ENCODE results near the gene CNTF. TPM values are rescaled to one million over a fixed set of nuclear protein-coding genes. Genes with fewer than 3 reads are reported as not detected.

The CNTF gene
- total and polyA plus RNA-seq, 10 of the 15 experiments (the other 5 are each of a cell fraction or from before 2014, with no cell fraction given) = 0.16 to 2.3 (median 0.73) TPM

DNA sequence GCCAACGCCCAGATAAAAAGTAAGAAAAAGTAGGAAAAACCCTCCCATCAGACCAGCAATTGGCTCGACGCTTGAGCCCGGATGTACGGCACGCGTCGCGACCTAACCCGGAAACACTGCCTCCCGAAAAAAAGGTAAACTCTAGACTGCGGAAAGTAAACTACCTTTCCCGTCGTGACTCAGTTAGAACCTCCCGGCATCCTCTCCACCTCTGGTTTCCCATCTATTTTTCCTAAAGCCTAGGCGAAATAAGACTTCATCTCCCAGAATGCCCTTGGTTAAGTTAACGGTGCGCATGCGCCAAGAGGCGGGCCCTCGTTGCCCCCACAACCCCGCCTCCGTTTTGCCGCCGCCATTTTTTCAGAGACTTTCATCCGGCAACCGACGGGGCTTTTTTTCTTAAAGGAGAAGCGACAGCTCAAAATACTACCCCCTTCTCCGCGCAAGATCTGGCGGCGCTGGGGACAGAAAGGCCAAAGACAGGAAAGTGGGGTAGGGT is 44.3 kb upstream of the CNTF start (continued):
- TF ChIP-seq, protein P1, sequence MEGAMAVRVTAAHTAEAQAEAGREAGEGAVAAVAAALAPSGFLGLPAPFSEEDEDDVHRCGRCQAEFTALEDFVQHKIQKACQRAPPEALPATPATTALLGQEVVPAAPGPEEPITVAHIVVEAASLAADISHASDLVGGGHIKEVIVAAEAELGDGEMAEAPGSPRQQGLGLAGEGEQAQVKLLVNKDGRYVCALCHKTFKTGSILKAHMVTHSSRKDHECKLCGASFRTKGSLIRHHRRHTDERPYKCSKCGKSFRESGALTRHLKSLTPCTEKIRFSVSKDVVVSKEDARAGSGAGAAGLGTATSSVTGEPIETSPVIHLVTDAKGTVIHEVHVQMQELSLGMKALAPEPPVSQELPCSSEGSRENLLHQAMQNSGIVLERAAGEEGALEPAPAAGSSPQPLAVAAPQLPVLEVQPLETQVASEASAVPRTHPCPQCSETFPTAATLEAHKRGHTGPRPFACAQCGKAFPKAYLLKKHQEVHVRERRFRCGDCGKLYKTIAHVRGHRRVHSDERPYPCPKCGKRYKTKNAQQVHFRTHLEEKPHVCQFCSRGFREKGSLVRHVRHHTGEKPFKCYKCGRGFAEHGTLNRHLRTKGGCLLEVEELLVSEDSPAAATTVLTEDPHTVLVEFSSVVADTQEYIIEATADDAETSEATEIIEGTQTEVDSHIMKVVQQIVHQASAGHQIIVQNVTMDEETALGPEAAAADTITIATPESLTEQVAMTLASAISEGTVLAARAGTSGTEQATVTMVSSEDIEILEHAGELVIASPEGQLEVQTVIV (IDR thresholded peaks at IDR 0.05; ENCODE audit: borderline replicate concordance, partially characterized antibody) = no peak

DNA sequence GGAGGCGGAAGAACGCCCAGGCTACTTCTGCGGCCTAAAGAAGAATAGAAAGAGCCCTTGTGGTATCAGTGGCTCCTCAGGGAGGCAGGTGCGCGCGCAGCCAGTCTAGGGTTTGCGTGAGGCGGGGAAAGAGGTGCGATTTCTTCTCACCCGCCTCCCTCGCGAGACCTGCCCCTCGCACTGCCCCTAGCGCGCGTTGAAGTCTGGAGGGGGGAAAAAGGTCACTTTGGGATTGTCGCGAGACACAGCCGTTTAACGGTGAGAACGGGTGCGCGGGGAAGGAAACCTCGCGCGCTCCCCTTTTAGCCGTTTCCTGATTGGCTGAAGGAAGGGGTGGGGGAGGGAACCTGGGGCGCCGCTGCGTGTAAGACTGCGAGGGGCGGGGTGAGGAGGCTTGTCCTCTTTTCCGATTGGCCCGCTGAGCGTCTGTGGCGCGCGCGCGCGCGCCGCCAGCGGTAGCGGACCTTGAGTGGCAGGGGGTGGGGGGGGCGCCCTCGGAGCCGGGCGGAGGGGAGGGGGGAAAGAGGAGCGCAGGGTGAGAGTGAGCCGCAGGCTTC is 43.8 kb upstream of the CNTF start, which contains the start of gene ZFP91:
TSS of gene ZFP91 (plus strand) at position 429 of the 557 bp plus-strand sequence. CDS start 219 bp downstream, outside the sequence.
- H3K36me3 ChIP-seq (ENCODE audit: control insufficient read depth in 2 of 2, insufficient read depth in 2 of 2, low read length in 1 of 2) = no peaks in the 10 kb centered on the region
- peak; percentile 87 for DNase-seq (ENCODE audit: low read depth, low spot score)
- FAIRE-seq = no peak
- in situ Hi-C loops (cut with MboI) (loop anchor here (5.0 to 25.0 kb wide), 5 partner anchors 526 to 1241 kb away; partner anchors contain the start of genes FAM111B, P2RX3, PATL1 and SSRP1), intact Hi-C loops (cut with micrococcal nuclease; ENCODE audit: unreplicated experiment) (loop anchor here (2.0 to 10.0 kb wide), 9 partner anchors 68 to 976 kb away; partner anchors contain the start of genes FAM111A, FAM111B and MPEG1)
- no TSS peak for BruUV-seq (replicated peaks)
- peak; percentile 59 for ATAC-seq
- H3K4me3 ChIP-seq = peak within 1 kb of the TSS; percentile 82
- peak within 1 kb of the TSS; percentile 100 for H3K9ac ChIP-seq (ENCODE audit: control insufficient read depth, insufficient read depth, low read length)
- WGBS (ENCODE audit: insufficient coverage, insufficient replicate concordance, low lambda C conversion rate, missing lambda C conversion rate) = 0% methylated on average over 35 of the region's 51 CpGs
- SMC1A ChIA-PET (ENCODE audit: uncharacterized antibody, unreplicated experiment) = interaction anchor here (0.6 to 4.0 kb wide), 5 partner anchors 11 to 1102 kb away, joined by 3 to 49 read pairs (median 14); partner anchors contain the start of gene CNTF
- no peaks in the 10 kb centered on the region for H4K20me1 ChIP-seq (ENCODE audit: control insufficient read depth, insufficient read depth)
- no peaks in the 10 kb centered on the region for H3K9me3 ChIP-seq (replicated peaks; ENCODE audit: control insufficient read depth, insufficient read depth, low read length)
- RAD21 ChIA-PET (ENCODE audit: unreplicated experiment) = interaction anchor here (1.2 kb wide), 1 partner anchor 210 kb away, joined by 4 read pairs; no protein-coding TSS in a partner anchor
- no peaks in the 10 kb centered on the region for H3K27me3 ChIP-seq (replicated peaks in 1 of 2; ENCODE audit: control insufficient read depth in 2 of 2, insufficient read depth in 2 of 2, low read length in 1 of 2)
- H3K4me1 ChIP-seq (ENCODE audit: control insufficient read depth, insufficient read depth, low read length) = peaks cover 12% of the 10 kb centered on the region
- H3K4me2 ChIP-seq (ENCODE audit: control insufficient read depth, insufficient read depth) = peak within 1 kb of the TSS; percentile 34
- H2AFZ ChIP-seq (ENCODE audit: control insufficient read depth, low read depth, low read length) = peak within 1 kb of the TSS; percentile 52
- CTCF ChIA-PET = interaction anchor here (1.2 to 10.4 kb wide), 8 partner anchors 9 to 77 kb away, joined by 5 to 110 read pairs (median 18); no protein-coding TSS in a partner anchor
- peak within 1 kb of the TSS; percentile 99 for H3K27ac ChIP-seq (ENCODE audit: control insufficient read depth, insufficient read depth)
- POLR2A ChIA-PET = interaction anchor here (1.1 to 2.4 kb wide), 3 partner anchors 10 to 15 kb away, joined by 3 to 13 read pairs (median 6); no protein-coding TSS in a partner anchor
- H3K79me2 ChIP-seq (ENCODE audit: control insufficient read depth, insufficient read depth, low read length) = peaks cover 81% of the 10 kb centered on the region
- peak; percentile 89 for TF ChIP-seq SMAD5 (IDR thresholded peaks at IDR 0.05; ENCODE audit: low read depth)
- no peak; the same call in none of the 2 replicates for TF ChIP-seq NBN (IDR thresholded peaks at IDR 0.05)
- TF ChIP-seq SMARCA5 (IDR thresholded peaks at IDR 0.05) = peak; percentile 94
- no peak for TF ChIP-seq SUZ12 (IDR thresholded peaks at IDR 0.05; ENCODE audit: unreplicated experiment)
- no peak for TF ChIP-seq CBX5 (IDR thresholded peaks at IDR 0.05; ENCODE audit: low read depth)
- TF ChIP-seq, protein P2, sequence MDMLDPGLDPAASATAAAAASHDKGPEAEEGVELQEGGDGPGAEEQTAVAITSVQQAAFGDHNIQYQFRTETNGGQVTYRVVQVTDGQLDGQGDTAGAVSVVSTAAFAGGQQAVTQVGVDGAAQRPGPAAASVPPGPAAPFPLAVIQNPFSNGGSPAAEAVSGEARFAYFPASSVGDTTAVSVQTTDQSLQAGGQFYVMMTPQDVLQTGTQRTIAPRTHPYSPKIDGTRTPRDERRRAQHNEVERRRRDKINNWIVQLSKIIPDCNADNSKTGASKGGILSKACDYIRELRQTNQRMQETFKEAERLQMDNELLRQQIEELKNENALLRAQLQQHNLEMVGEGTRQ (IDR thresholded peaks at IDR 0.05; ENCODE audit: borderline replicate concordance, low read depth, low read length) = no peak
- no peak for TF ChIP-seq GABPA (IDR thresholded peaks at IDR 0.05; ENCODE audit: low read depth)
- no peak for TF ChIP-seq TCF7 (IDR thresholded peaks at IDR 0.05; ENCODE audit: borderline replicate concordance)
- no peak for TF ChIP-seq JUNB (IDR thresholded peaks at IDR 0.05)
- TF ChIP-seq MEF2A (IDR thresholded peaks at IDR 0.05; ENCODE audit: insufficient read depth, low read depth, low read length) = no peak
- TF ChIP-seq, protein P3, sequence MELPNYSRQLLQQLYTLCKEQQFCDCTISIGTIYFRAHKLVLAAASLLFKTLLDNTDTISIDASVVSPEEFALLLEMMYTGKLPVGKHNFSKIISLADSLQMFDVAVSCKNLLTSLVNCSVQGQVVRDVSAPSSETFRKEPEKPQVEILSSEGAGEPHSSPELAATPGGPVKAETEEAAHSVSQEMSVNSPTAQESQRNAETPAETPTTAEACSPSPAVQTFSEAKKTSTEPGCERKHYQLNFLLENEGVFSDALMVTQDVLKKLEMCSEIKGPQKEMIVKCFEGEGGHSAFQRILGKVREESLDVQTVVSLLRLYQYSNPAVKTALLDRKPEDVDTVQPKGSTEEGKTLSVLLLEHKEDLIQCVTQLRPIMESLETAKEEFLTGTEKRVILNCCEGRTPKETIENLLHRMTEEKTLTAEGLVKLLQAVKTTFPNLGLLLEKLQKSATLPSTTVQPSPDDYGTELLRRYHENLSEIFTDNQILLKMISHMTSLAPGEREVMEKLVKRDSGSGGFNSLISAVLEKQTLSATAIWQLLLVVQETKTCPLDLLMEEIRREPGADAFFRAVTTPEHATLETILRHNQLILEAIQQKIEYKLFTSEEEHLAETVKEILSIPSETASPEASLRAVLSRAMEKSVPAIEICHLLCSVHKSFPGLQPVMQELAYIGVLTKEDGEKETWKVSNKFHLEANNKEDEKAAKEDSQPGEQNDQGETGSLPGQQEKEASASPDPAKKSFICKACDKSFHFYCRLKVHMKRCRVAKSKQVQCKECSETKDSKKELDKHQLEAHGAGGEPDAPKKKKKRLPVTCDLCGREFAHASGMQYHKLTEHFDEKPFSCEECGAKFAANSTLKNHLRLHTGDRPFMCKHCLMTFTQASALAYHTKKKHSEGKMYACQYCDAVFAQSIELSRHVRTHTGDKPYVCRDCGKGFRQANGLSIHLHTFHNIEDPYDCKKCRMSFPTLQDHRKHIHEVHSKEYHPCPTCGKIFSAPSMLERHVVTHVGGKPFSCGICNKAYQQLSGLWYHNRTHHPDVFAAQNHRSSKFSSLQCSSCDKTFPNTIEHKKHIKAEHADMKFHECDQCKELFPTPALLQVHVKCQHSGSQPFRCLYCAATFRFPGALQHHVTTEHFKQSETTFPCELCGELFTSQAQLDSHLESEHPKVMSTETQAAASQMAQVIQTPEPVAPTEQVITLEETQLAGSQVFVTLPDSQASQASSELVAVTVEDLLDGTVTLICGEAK (IDR thresholded peaks at IDR 0.05; ENCODE audit: borderline replicate concordance) = no peak
- TF ChIP-seq SREBF2 (IDR thresholded peaks at IDR 0.05; ENCODE audit: low read length) = no peak
- TF ChIP-seq MYB (IDR thresholded peaks at IDR 0.05; ENCODE audit: borderline replicate concordance, low read depth, low read length) = no peak
- TF ChIP-seq LARP7 (IDR thresholded peaks at IDR 0.05) = peak; percentile 90

All from GM12878 (cell line).